Upper lobe of left lung (tissue), 4 donors: ENCODE data around the gene TMEM45A.

Source experiments
- EP300 ChIP-seq, 4 donors: sonication (generic); formaldehyde crosslinking; IDR thresholded peaks; one replicate each; pipeline ENCODE4 v1.5.1; 2017; ENCODE audit warnings: antibody characterized with exemption in 4 of 4, control low read depth in 2 of 4
- POLR2AphosphoS5 ChIP-seq, 2 donors: sonication (generic); formaldehyde crosslinking; IDR thresholded peaks; one replicate each; pipeline ENCODE4 v1.5.1; 2017; ENCODE audit warnings: antibody characterized with exemption in 2 of 2
- TF ChIP-seq, protein P1 (sequence below), 6 experiments: fragments of 450-650 bp in 4 of 6; fragments of 200-600 bp in 2 of 6; sonication (generic) in 2 of 6; IDR thresholded peaks; one replicate each; pipeline ENCODE4 v1.5.1; 2016 to 2019; ENCODE audit warnings: antibody characterized with exemption in 6 of 6

DNA sequence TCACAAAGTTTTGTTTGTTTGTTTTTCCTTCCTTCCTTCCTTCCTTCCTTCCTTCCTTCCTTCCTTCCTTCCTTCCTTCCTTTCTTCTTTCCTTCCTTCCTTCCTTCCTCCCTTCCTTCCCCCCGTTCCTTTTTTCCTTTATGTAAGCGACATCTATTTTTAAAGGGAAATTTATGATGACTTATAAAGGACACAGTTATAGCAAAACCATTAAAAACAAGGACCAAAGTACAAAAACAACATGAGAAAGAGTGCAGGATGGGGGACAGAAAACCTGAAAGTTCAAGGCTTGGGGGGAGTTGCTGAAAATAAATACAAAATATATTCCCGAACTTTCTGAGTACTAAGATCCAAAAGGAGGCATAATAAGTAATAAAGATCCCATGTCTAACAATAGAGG lies 118.8 kb downstream of the TMEM45A start:
- TF ChIP-seq POLR2AphosphoS5 (IDR thresholded peaks at IDR 0.05) (no peak), EP300 (IDR thresholded peaks at IDR 0.05) (no peak)
- TF ChIP-seq, protein P1, sequence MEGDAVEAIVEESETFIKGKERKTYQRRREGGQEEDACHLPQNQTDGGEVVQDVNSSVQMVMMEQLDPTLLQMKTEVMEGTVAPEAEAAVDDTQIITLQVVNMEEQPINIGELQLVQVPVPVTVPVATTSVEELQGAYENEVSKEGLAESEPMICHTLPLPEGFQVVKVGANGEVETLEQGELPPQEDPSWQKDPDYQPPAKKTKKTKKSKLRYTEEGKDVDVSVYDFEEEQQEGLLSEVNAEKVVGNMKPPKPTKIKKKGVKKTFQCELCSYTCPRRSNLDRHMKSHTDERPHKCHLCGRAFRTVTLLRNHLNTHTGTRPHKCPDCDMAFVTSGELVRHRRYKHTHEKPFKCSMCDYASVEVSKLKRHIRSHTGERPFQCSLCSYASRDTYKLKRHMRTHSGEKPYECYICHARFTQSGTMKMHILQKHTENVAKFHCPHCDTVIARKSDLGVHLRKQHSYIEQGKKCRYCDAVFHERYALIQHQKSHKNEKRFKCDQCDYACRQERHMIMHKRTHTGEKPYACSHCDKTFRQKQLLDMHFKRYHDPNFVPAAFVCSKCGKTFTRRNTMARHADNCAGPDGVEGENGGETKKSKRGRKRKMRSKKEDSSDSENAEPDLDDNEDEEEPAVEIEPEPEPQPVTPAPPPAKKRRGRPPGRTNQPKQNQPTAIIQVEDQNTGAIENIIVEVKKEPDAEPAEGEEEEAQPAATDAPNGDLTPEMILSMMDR (IDR thresholded peaks at IDR 0.05), result no peak
